ENCODE measurements around the gene BLACAT1. TPM values are rescaled to one million over a fixed set of nuclear protein-coding genes. Genes with fewer than 3 reads are reported as not detected.

BLACAT1 gene
- total and polyA plus RNA-seq, 9 of the 15 experiments (the other 6 are each of a cell fraction or from before 2014, with no cell fraction given), result 0.10 to 5.9 (median 0.73) TPM

- no peaks in the 10 kb centered on the region for H3K4me1 ChIP-seq (replicated peaks in 1 of 2; ENCODE audit: control insufficient read depth in 2 of 2, insufficient read depth in 2 of 2, low read length in 2 of 2)
- peaks cover 44 to 65% of the 10 kb centered on the region in 2 experiments for H3K27me3 ChIP-seq (ENCODE audit: control insufficient read depth in 2 of 2, insufficient read depth in 2 of 2, low read length in 2 of 2)
- in situ Hi-C loops (cut with MboI), result no loop called here
- no peak for ATAC-seq
- peak; percentile 6 for FAIRE-seq
- POLR2A ChIA-PET, result no interaction called here
- H2AFZ ChIP-seq (ENCODE audit: low read depth, low read length), result no peak overlapping the region
- intact Hi-C loops (cut with micrococcal nuclease), result no loop called here
- no peaks in the 10 kb centered on the region for H3K9me3 ChIP-seq (replicated peaks; ENCODE audit: control insufficient read depth, insufficient read depth, low read depth, low read length)
- H4K20me1 ChIP-seq (replicated peaks; ENCODE audit: control insufficient read depth, insufficient read depth, low read length), result 0 out of 2 replicates have a peak, but pooled peaks cover 4% of the 10 kb centered on the region
- H3K9me1 ChIP-seq (ENCODE audit: control insufficient read depth, insufficient read depth, low read length), result no peaks in the 10 kb centered on the region
- no peaks in the 10 kb centered on the region for H3K36me3 ChIP-seq (ENCODE audit: control insufficient read depth, insufficient read depth, low read length)
- no peak overlapping the region for H3K4me3 ChIP-seq
- H3K27ac ChIP-seq (ENCODE audit: extremely low read depth, low read depth, low read length), result no peak overlapping the region
- H3K79me2 ChIP-seq (ENCODE audit: control insufficient read depth, insufficient read depth, low read length), result no peaks in the 10 kb centered on the region
- WGBS (ENCODE audit: insufficient coverage, low coverage, missing lambda C conversion rate), result 0% methylated on average over 2 of the region's 2 CpGs
- no peak for DNase-seq (ENCODE audit: extremely low read depth in 1 of 4, low spot score in 3 of 4)
- no peak overlapping the region for H3K4me2 ChIP-seq (ENCODE audit: insufficient read depth, low read length)
- no peak overlapping the region for H3K9ac ChIP-seq (ENCODE audit: insufficient read depth in 1 of 2, low read depth in 2 of 2, low read length in 2 of 2)
- no TSS peak for BruUV-seq (replicated peaks)
- CTCF ChIA-PET (ENCODE audit: low intra/inter-chr PET ratio), result no interaction called here
- peak; percentile 82 for TF ChIP-seq RBM25 (IDR thresholded peaks at IDR 0.05; ENCODE audit: low read depth, low read length, severe bottlenecking)
- TF ChIP-seq PHF8 (IDR thresholded peaks at IDR 0.05; ENCODE audit: borderline replicate concordance, low read length), result no peak
- TF ChIP-seq SMAD2 (IDR thresholded peaks at IDR 0.05; ENCODE audit: low read depth, low read length), result no peak
- TF ChIP-seq ZNF717 (CRISPR knock-in tag; IDR thresholded peaks at IDR 0.05), result no peak
- TF ChIP-seq TAL1 (IDR thresholded peaks at IDR 0.05), result no peak
- TF ChIP-seq ZNF395 (CRISPR knock-in tag; IDR thresholded peaks at IDR 0.05), result no peak
- no peak for TF ChIP-seq PRPF4 (IDR thresholded peaks at IDR 0.05; ENCODE audit: insufficient read depth, low read depth, low read length, poor library complexity, severe bottlenecking)
- TF ChIP-seq SMARCA4 (IDR thresholded peaks at IDR 0.05), result no peak
- no peak for TF ChIP-seq ZBTB17 (CRISPR knock-in tag; IDR thresholded peaks at IDR 0.05)
- TF ChIP-seq CEBPG (CRISPR knock-in tag; IDR thresholded peaks at IDR 0.05), result no peak
- peak in 1 of 2 experiments; percentile 49; a peak in 1 of 4 replicates for TF ChIP-seq CEBPG (tag; conservative IDR thresholded peaks at IDR 0.05 in 1 of 2, IDR thresholded peaks at IDR 0.05 in 1 of 2)
- no peak for TF ChIP-seq NBN (IDR thresholded peaks at IDR 0.05; ENCODE audit: low read depth)
- no peak for TF ChIP-seq FOXJ3 (CRISPR knock-in tag; IDR thresholded peaks at IDR 0.05)
- no peak for TF ChIP-seq AFF4 (CRISPR knock-in tag; IDR thresholded peaks at IDR 0.05)
- TF ChIP-seq TFAP4 (CRISPR knock-in tag; IDR thresholded peaks at IDR 0.05; ENCODE audit: borderline replicate concordance), result no peak
- TF ChIP-seq ZNF75A (CRISPR knock-in tag; IDR thresholded peaks at IDR 0.05), result no peak
- TF ChIP-seq ERF (CRISPR knock-in tag; IDR thresholded peaks at IDR 0.05), result no peak
- no peak for TF ChIP-seq KHSRP (IDR thresholded peaks at IDR 0.05)
- no peak for TF ChIP-seq IRF2 (CRISPR knock-in tag; IDR thresholded peaks at IDR 0.05)
These were observed 9.5 kb upstream of the BLACAT1 start for GRCh38 chr1:205465392-205465791.
